B cell (primary cell): ENCODE results near the gene PPM1M. TPM values are rescaled to one million over a fixed set of nuclear protein-coding genes. Genes with fewer than 3 reads are reported as not detected.
A peak's percentile ranks its signal among the peaks of the same experiment; 100 is the strongest.

Experiments used
- ATAC-seq: fragments of 200-7000 bp; cut with Tn5 transposase; one replicate; pipeline ENCODE4 v1.10.0; 2021; ENCODE audit warnings: low read depth, mild to moderate bottlenecking, moderate number of reproducible peaks, moderate library complexity
- CTCF ChIA-PET: fragments of 350-600 bp; sonication (Branson Sonifier 250); formaldehyde crosslinking; loops from one replicate; lab custom pipeline; 2021; ENCODE audit warnings: antibody characterized with exemption, inconsistent platforms; lab: Charles Lee
- POLR2A ChIA-PET: fragments of 350-600 bp; sonication (Branson Sonifier 250); formaldehyde crosslinking; loops from one replicate; lab custom pipeline; 2021; ENCODE audit warnings: antibody characterized with exemption; lab: Charles Lee
- DNase-seq: peaks from one replicate; pipeline ENCODE4 v3.0.0; 2013
- H2AFZ ChIP-seq: 2 replicates; pipeline ENCODE4 v1.6.1; 2012; ENCODE audit warnings: mild to moderate bottlenecking, low read depth, low read length; ENCODE audit not compliant: insufficient read depth, poor library complexity, severe bottlenecking
- H3K27ac ChIP-seq, 2 donors: 1 replicate in 1 of 2; 2 replicates in 1 of 2; pipeline ENCODE4 v1.5.1; 2012 to 2013; ENCODE audit warnings: low read length in 2 of 2, mild to moderate bottlenecking in 2 of 2, moderate library complexity in 1 of 2
- H3K27me3 ChIP-seq, 4 experiments: fragments of 200-600 bp in 1 of 4; sonication (generic) in 1 of 4; replicated peaks in 1 of 4; 1 replicate in 2 of 4; 2 replicates in 2 of 4; pipeline versions ENCODE4 v1.6.1 to v1.7.0; 2013 to 2016; ENCODE audit warnings: low read length in 3 of 4, mild to moderate bottlenecking in 2 of 4, mixed read lengths in 1 of 4, moderate library complexity in 1 of 4; ENCODE audit not compliant: insufficient read depth in 4 of 4, control insufficient read depth in 3 of 4; ENCODE audit errors: control extremely low read depth in 1 of 4
- H3K36me3 ChIP-seq, 2 experiments: replicated peaks in 1 of 2; 1 replicate in 1 of 2; 2 replicates in 1 of 2; pipeline versions ENCODE4 v1.6.1 to v1.7.1; 2013; ENCODE audit warnings: low read length in 1 of 2; ENCODE audit not compliant: insufficient read depth in 2 of 2, control insufficient read depth in 1 of 2; ENCODE audit errors: control extremely low read depth in 1 of 2, extremely low read depth in 1 of 2
- H3K4me1 ChIP-seq, 2 donors: fragments of 200-600 bp in 1 of 2; sonication (generic) in 1 of 2; 1 replicate in 1 of 2; 2 replicates in 1 of 2; pipeline versions ENCODE4 v1.5.1 to v1.6.1; 2013 to 2017; ENCODE audit warnings: low read length in 2 of 2; ENCODE audit not compliant: control insufficient read depth in 2 of 2, insufficient read depth in 2 of 2
- H3K4me2 ChIP-seq: replicated peaks from 2 replicates; pipeline ENCODE3; 2012; ENCODE audit warnings: mild to moderate bottlenecking, low read depth, low read length; ENCODE audit not compliant: poor library complexity, severe bottlenecking
- H3K4me3 ChIP-seq, 5 experiments: fragments of 200-600 bp in 1 of 5; sonication (generic) in 1 of 5; 1 replicate in 3 of 5; 2 replicates in 2 of 5; pipeline versions ENCODE4 v1.5.1 to v1.7.0; 2011 to 2016; ENCODE audit warnings: low read length in 4 of 5, mild to moderate bottlenecking in 4 of 5, low read depth in 2 of 5, control low read depth in 1 of 5, moderate library complexity in 1 of 5; ENCODE audit not compliant: insufficient read depth in 1 of 5; ENCODE audit errors: control extremely low read depth in 1 of 5, extremely low read depth in 1 of 5
- H3K79me2 ChIP-seq: fragments of 200-600 bp; sonication (generic); one replicate; pipeline ENCODE4 v1.6.0; 2016; ENCODE audit warnings: low read length; ENCODE audit not compliant: control insufficient read depth, insufficient read depth
- H3K9ac ChIP-seq: fragments of 200-600 bp; sonication (generic); 2 replicates; pipeline ENCODE4 v1.6.1; 2017; ENCODE audit warnings: mild to moderate bottlenecking, low read length, moderate library complexity
- H3K9me3 ChIP-seq, 3 donors: one replicate each; pipeline versions ENCODE4 v1.6.1 to v1.7.1; 2013; ENCODE audit warnings: low read length in 2 of 3; ENCODE audit not compliant: control insufficient read depth in 2 of 3, insufficient read depth in 1 of 3; ENCODE audit errors: control extremely low read depth in 1 of 3
- H4K20me1 ChIP-seq: 2 replicates; pipeline ENCODE4 v1.6.0; 2012; ENCODE audit warnings: mild to moderate bottlenecking, low read length; ENCODE audit not compliant: insufficient read depth, control insufficient read depth, poor library complexity, severe bottlenecking
- H3K27ac Mint-ChIP-seq: one replicate; pipeline ENCODE4 v1.8.0; 2021; ENCODE audit warnings: mixed read lengths
- H3K27me3 Mint-ChIP-seq: one replicate; pipeline ENCODE4 v1.8.0; 2021; ENCODE audit warnings: mixed read lengths
- H3K4me1 Mint-ChIP-seq: one replicate; pipeline ENCODE4 v1.8.0; 2021; ENCODE audit warnings: mixed read lengths
- H3K4me3 Mint-ChIP-seq: one replicate; pipeline ENCODE4 v1.8.0; 2021; ENCODE audit warnings: mixed read lengths
- H3K9me3 Mint-ChIP-seq: one replicate; pipeline ENCODE4 v1.8.0; 2022; ENCODE audit warnings: mixed read lengths; ENCODE audit not compliant: insufficient read depth
- CTCF ChIP-seq: fragments of 200-600 bp; IDR thresholded peaks from one replicate; pipeline ENCODE4 v1.8.0; 2022; ENCODE audit warnings: antibody characterized with exemption, mild to moderate bottlenecking
- EZH2 ChIP-seq: IDR thresholded peaks from 2 replicates; pipeline ENCODE4 v1.6.1; 2012; ENCODE audit warnings: borderline replicate concordance, low read depth, mild to moderate bottlenecking, moderate library complexity, low read length; ENCODE audit not compliant: insufficient read depth, poor library complexity, severe bottlenecking
- WGBS: methylation state at CpG from one replicate; pipeline ENCODE4 v1.1.5; 2013; ENCODE audit warnings: missing lambda C conversion rate; ENCODE audit not compliant: insufficient coverage; 5-methylcytosine and 5-hydroxymethylcytosine counted together
- intact Hi-C: fragments of 100-400 bp; cut with micrococcal nuclease; formaldehyde crosslinking; loops from one replicate; pipeline ENCODE4 v1.10.0; 2022
- polyA plus RNA-seq: library from polyadenylated mRNA; depleted of rRNA; stranded (reverse); fragments of >200 nt; gene quantifications from 2 replicates; pipeline ENCODE4 v1.2.3, GENCODE V29; 2012
- total RNA-seq, 2 donors: library from RNA; stranded (reverse); fragments of 120-200 nt in 1 of 2; gene quantifications; 1 replicate in 1 of 2; 2 replicates in 1 of 2; pipeline versions ENCODE4 v1.2.3 to v1.2.4, GENCODE V29; 2013 to 2022

Gene PPM1M
- total and polyA plus RNA-seq, 2 donors (not counting 1 experiment from before 2014, with no cell fraction given): 45.0 to 65.2 TPM

GRCh38 chr3:52216585-52217408 is 28.8 kb upstream of the PPM1M start:
- peak overlapping the region; percentile 37 for H3K4me2 ChIP-seq

More at GRCh38 chr3:52216585-52217408, 28.8 kb upstream of the PPM1M start:
- Histone ChIP-seq H3K36me3 (peaks cover 1 to 73% of the 10 kb centered on the region in 2 experiments), H3K9ac (no peak overlapping the region), H2AFZ (no peak overlapping the region), H3K4me3 (no peak overlapping the region), H3K9me3 (no peaks in the 10 kb centered on the region), H4K20me1 (peaks cover 26% of the 10 kb centered on the region), H3K4me1 (peaks cover 42 to 55% of the 10 kb centered on the region in 2 donors), H3K79me2 (peaks cover 37% of the 10 kb centered on the region), H3K27me3 (no peaks in the 10 kb centered on the region), H3K27ac (peak overlapping the region; percentile 14 to 27)
- DNase-seq (no peak), ATAC-seq (no peak)
- intact Hi-C loops: no loop called here
- no peak overlapping the region for H3K4me3 Mint-ChIP-seq
- H3K9me3 Mint-ChIP-seq: no peaks in the 10 kb centered on the region
- H3K27me3 Mint-ChIP-seq: no peaks in the 10 kb centered on the region
- WGBS: 48% methylated on average over 11 of the region's 13 CpGs
- ChIA-PET POLR2A (interaction anchor here (0.9 kb wide), 1 partner anchor 9 kb away, joined by 3 read pairs; the partner anchor contains the start of gene TLR9), CTCF (interaction anchor here (1.6 to 12.3 kb wide), 4 partner anchors 9 to 122 kb away, joined by 7 to 265 read pairs (median 92); partner anchors contain the start of genes GLYCTK, TLR9 and WDR82)
- peak overlapping the region; percentile 71 for H3K27ac Mint-ChIP-seq
- TF ChIP-seq EZH2: no peak
- no peak for TF ChIP-seq CTCF
- H3K4me1 Mint-ChIP-seq: peaks cover 45% of the 10 kb centered on the region
